Activated T-helper 17 cell treated with anti-CD3 and anti-CD28 coated beads, Interleukin-2, amount 50 U/mL, for 72 hours (primary cell): ENCODE data around the gene MB. TPM values are rescaled to one million over a fixed set of nuclear protein-coding genes. Genes with fewer than 3 reads are reported as not detected.

Experiments used
- ATAC-seq: fragments of 150-1000 bp; cut with Tn5 transposase; replicated peaks from 2 replicates; pipeline ENCODE4 v1.10.0; 2021; ENCODE audit warnings: mild to moderate bottlenecking, moderate library complexity
- H3K27ac Mint-ChIP-seq: one replicate; pipeline ENCODE4 v1.8.0; 2022; ENCODE audit warnings: mixed read lengths
- H3K27me3 Mint-ChIP-seq: one replicate; pipeline ENCODE4 v1.8.0; 2022; ENCODE audit warnings: mixed read lengths
- H3K36me3 Mint-ChIP-seq: one replicate; pipeline ENCODE4 v1.8.0; 2022; ENCODE audit warnings: low read depth, mild to moderate bottlenecking, mixed read lengths
- H3K4me1 Mint-ChIP-seq: one replicate; pipeline ENCODE4 v1.8.0; 2022; ENCODE audit warnings: mixed read lengths
- H3K4me3 Mint-ChIP-seq: one replicate; pipeline ENCODE4 v1.8.0; 2022; ENCODE audit warnings: mild to moderate bottlenecking, mixed read lengths
- H3K9me3 Mint-ChIP-seq: one replicate; pipeline ENCODE4 v1.8.0; 2022; ENCODE audit warnings: mixed read lengths
- total RNA-seq, 2 donors: library from RNA; stranded (reverse); gene quantifications; one replicate each; pipeline ENCODE4 v1.2.3, GENCODE V29; 2022

The MB gene
- total RNA-seq, 2 donors from 2014 or later: 0.50 TPM; not detected in 1

- no peak for ATAC-seq
- H3K9me3 Mint-ChIP-seq: no peaks in the 10 kb centered on the region
- H3K4me1 Mint-ChIP-seq: peaks cover 4% of the 10 kb centered on the region
- no peaks in the 10 kb centered on the region for H3K36me3 Mint-ChIP-seq
- no peak overlapping the region for H3K27ac Mint-ChIP-seq
- no peak overlapping the region for H3K4me3 Mint-ChIP-seq
- H3K27me3 Mint-ChIP-seq: peaks cover 6% of the 10 kb centered on the region
These were observed 2.0 kb downstream of the MB start for GRCh38 chr22:35615156-35615555.

- peaks cover 10% of the 10 kb centered on the region for H3K27me3 Mint-ChIP-seq
These were observed 2.7 kb downstream of the MB start for GRCh38 chr22:35614404-35614803.

DNA sequence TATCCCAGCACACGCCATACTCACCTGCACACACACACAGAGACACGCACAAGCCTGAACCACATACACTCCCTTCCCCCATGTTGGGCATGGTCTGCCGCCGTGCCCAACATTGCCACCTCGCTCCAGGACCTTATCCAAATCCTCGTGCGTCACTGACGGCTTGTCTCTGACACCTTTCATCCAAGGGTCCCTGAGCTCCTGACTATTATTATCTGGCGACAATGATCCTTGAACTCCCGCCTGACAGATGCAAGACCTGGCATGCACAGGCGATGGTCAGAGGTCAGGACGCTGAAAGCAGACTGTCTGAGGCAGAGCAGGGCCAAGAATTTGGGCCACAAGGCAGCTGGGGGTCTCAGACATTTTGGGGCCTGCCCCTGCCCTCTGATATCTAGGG is 4.2 kb downstream of the MB start:
- Mint-ChIP-seq H3K4me3 (no peak overlapping the region), H3K27me3 (peaks cover 24% of the 10 kb centered on the region), H3K36me3 (no peaks in the 10 kb centered on the region), H3K9me3 (no peaks in the 10 kb centered on the region), H3K27ac (no peak overlapping the region), H3K4me1 (peaks cover 4% of the 10 kb centered on the region)
- no peak for ATAC-seq

More at GRCh38 chr22:35614404-35614803, 2.7 kb downstream of the MB start:
- Mint-ChIP-seq H3K36me3 (no peaks in the 10 kb centered on the region), H3K27ac (no peak overlapping the region), H3K9me3 (no peaks in the 10 kb centered on the region), H3K4me3 (no peak overlapping the region), H3K4me1 (peaks cover 4% of the 10 kb centered on the region)
- ATAC-seq: no peak

DNA sequence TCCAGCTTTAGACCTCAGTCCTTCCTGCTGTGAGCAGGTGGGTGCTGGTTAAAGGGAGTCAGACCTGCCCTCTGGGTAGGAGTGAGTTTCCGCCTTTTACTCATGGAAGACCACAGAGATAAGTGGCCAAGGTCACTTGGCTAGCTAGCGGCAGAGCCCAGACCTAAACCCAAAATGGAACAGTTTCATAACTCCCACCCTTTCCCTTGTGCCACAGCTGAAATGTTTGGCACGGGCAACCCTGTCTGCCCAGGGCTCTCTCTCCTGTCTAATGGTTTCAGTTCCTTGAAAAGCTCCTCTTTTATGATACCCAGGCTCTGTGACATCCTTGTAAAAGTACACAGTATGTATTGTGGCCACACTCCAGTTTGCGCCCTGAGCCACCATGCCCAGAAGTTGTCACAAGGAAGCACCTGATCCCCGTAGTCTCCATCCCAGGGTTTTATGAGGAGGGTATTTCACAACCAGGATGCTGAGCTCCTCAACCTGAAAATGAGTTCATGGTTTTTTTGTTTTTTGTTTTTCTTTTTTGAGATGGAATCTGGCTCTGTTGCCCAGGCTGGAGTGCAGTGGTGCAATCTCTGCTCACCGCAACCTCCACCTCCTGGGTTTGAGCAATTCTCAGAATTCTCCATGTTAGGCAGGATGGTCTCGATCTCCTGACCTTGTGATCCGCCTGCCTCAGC is 5.1 kb downstream of the MB start:
- Mint-ChIP-seq H3K27ac (no peak overlapping the region), H3K4me1 (peaks cover 4% of the 10 kb centered on the region), H3K4me3 (peak overlapping the region; percentile 12), H3K27me3 (peaks cover 29% of the 10 kb centered on the region), H3K36me3 (no peaks in the 10 kb centered on the region), H3K9me3 (no peaks in the 10 kb centered on the region)
- peak; percentile 87 for ATAC-seq

GRCh38 chr22:35611200-35611890 is 5.8 kb downstream of the MB start:
- H3K36me3 Mint-ChIP-seq: no peaks in the 10 kb centered on the region
- no peak for ATAC-seq
- H3K27ac Mint-ChIP-seq: no peak overlapping the region

DNA sequence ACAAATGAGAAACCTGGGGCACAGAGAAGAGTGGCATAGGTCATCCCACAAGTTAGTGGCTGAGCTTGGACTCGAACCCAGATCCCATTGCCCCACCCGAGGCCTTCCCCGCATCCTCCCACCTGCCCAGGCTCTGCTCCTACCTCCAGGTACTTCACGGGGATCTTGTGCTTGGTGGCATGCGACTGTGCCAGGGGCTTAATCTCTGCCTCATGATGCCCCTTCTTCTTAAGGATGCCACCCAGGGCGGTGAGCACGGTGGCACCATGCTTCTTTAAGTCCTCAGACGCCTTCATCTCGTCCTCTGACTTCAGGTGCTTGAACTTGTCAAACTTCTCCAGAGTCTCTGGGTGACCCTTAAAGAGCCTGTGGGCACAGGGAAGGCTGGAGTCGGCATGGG is 6.4 kb downstream of the MB start:
- no peak overlapping the region for H3K27ac Mint-ChIP-seq
- H3K27me3 Mint-ChIP-seq: peaks cover 29% of the 10 kb centered on the region
- ATAC-seq: no peak
- peaks cover 4% of the 10 kb centered on the region for H3K4me1 Mint-ChIP-seq
- H3K9me3 Mint-ChIP-seq: no peaks in the 10 kb centered on the region
- H3K36me3 Mint-ChIP-seq: no peaks in the 10 kb centered on the region
- H3K4me3 Mint-ChIP-seq: no peak overlapping the region

More at GRCh38 chr22:35611200-35611890, 5.8 kb downstream of the MB start:
- Mint-ChIP-seq H3K4me1 (peaks cover 4% of the 10 kb centered on the region), H3K9me3 (no peaks in the 10 kb centered on the region), H3K4me3 (peak overlapping the region; percentile 12), H3K27me3 (peaks cover 29% of the 10 kb centered on the region)

GRCh38 chr22:35609761-35610160 is 7.4 kb downstream of the MB start:
- H3K4me3 Mint-ChIP-seq: no peak overlapping the region
- H3K27me3 Mint-ChIP-seq: peaks cover 29% of the 10 kb centered on the region
- H3K9me3 Mint-ChIP-seq: no peaks in the 10 kb centered on the region
- no peak overlapping the region for H3K27ac Mint-ChIP-seq
- no peaks in the 10 kb centered on the region for H3K36me3 Mint-ChIP-seq
- ATAC-seq: no peak
- peaks cover 4% of the 10 kb centered on the region for H3K4me1 Mint-ChIP-seq

DNA sequence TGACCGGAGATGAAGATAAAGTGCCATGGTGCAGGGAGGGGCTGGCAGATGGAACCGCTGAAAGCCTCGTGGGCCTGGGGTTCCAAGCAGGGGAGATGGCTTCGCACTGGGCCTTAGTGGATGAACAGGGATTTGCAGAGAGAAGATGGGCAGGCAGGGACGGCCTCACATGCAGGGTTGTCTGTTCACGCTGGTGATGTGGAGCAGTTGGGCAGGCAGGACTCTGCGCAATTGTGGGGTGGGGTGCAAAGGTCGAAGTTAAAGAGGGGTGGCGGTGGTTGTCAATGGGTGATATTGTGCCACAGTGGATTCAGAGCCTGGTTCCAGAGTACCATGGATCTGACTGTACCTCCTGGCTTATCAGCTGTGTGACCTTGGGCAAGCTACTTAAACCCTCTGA is 7.9 kb downstream of the MB start:
- no peak for ATAC-seq
- peaks cover 4% of the 10 kb centered on the region for H3K4me1 Mint-ChIP-seq
- H3K36me3 Mint-ChIP-seq: no peaks in the 10 kb centered on the region
- H3K4me3 Mint-ChIP-seq: no peak overlapping the region
- H3K27me3 Mint-ChIP-seq: peaks cover 29% of the 10 kb centered on the region
- H3K9me3 Mint-ChIP-seq: no peaks in the 10 kb centered on the region
- H3K27ac Mint-ChIP-seq: no peak overlapping the region

- H3K4me3 Mint-ChIP-seq: no peak overlapping the region
These were observed 9.0 kb downstream of the MB start for GRCh38 chr22:35608088-35608487.

DNA sequence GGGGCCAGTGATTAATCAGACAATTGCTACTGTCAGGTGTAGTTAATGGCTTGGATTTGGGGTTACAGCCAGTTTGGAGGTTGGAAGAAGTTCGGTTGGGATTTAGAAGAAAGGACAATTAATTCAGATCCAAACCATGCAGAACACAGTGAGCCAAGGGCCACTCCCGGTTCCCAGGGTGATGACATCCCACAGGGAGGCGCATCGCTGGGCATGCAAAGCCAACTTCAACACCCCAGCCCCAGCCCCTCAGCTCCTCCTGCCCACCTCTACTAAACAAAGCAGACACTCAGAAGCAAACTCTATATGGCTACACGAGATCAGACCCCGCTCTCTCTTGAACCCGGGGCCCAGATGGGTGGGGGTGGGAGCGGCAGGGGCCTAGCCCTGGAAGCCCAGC is 10.2 kb downstream of the MB start:
- peaks cover 1% of the 10 kb centered on the region for H3K4me1 Mint-ChIP-seq
- ATAC-seq: no peak

More at GRCh38 chr22:35608088-35608487, 9.0 kb downstream of the MB start:
- Mint-ChIP-seq H3K9me3 (no peaks in the 10 kb centered on the region), H3K36me3 (no peaks in the 10 kb centered on the region), H3K4me1 (peaks cover 4% of the 10 kb centered on the region), H3K27me3 (peaks cover 29% of the 10 kb centered on the region), H3K27ac (no peak overlapping the region)
- ATAC-seq: no peak

GRCh38 chr22:35605851-35606481 is 11.2 kb downstream of the MB start:
- ATAC-seq: no peak
- Mint-ChIP-seq H3K4me1 (no peaks in the 10 kb centered on the region), H3K27ac (no peak overlapping the region), H3K27me3 (peaks cover 29% of the 10 kb centered on the region), H3K9me3 (no peaks in the 10 kb centered on the region), H3K36me3 (no peaks in the 10 kb centered on the region), H3K4me3 (no peak overlapping the region)

More for the DNA sequence above, 10.2 kb downstream of the MB start:
- Mint-ChIP-seq H3K9me3 (no peaks in the 10 kb centered on the region), H3K36me3 (no peaks in the 10 kb centered on the region), H3K27me3 (peaks cover 29% of the 10 kb centered on the region), H3K27ac (no peak overlapping the region), H3K4me3 (no peak overlapping the region)

DNA sequence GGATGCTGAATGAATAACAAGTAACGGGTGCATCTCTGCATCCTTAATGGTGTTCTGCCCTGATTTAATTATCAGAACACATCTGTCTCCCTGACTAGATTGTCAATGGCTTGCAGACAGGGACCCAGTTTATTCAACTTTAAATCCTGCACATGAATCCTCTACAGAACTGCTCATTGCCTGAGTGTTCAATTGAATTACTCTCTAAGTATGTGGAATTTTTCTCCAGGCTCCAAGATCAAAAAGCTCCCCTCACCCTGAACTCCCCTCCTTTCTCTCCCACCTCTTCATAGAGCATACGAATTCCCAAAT is 11.8 kb downstream of the MB start:
- ATAC-seq: no peak
- Mint-ChIP-seq H3K4me1 (no peaks in the 10 kb centered on the region), H3K27ac (no peak overlapping the region), H3K27me3 (peaks cover 24% of the 10 kb centered on the region), H3K9me3 (no peaks in the 10 kb centered on the region), H3K36me3 (no peaks in the 10 kb centered on the region), H3K4me3 (no peak overlapping the region)

DNA sequence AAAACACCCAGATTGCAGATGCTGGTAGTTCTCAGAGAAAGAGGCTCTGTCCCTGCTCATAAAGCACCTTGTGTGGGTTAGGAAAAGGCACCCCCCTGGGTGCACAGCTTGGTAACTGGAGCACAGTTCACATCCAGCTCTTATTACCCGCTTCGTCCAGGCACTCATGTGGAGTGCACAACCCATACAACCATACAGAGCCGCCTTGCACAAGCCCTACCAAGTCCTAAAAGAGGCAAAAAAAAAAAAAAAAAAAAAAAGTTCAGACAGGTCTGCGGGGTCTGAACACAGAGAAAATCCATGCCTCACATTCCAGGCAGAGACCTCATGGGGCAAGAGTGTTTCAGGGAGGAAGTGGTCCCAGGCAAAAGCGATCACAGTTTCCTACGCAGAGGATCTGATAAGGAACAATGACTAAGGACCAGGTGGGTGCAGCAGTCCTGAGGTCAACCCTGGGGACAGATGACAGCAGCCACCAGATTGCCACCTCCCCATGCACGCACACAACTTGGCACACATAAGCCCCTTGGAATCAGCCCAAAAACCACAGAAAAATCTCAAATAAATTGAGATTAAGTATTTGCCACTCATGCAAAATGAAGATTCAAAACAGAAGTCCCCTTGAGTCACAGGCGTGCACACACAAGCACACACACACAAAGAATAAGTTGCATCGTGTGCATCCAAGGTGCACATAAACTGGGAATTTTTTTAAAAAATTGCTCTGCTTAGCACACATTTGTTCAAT is 12.3 kb downstream of the MB start:
- no peak overlapping the region for H3K27ac Mint-ChIP-seq
- no peaks in the 10 kb centered on the region for H3K4me1 Mint-ChIP-seq
- no peak overlapping the region for H3K4me3 Mint-ChIP-seq
- peak; percentile 93 for ATAC-seq
- peaks cover 20% of the 10 kb centered on the region for H3K27me3 Mint-ChIP-seq
- H3K9me3 Mint-ChIP-seq: no peaks in the 10 kb centered on the region
- H3K36me3 Mint-ChIP-seq: no peaks in the 10 kb centered on the region

DNA sequence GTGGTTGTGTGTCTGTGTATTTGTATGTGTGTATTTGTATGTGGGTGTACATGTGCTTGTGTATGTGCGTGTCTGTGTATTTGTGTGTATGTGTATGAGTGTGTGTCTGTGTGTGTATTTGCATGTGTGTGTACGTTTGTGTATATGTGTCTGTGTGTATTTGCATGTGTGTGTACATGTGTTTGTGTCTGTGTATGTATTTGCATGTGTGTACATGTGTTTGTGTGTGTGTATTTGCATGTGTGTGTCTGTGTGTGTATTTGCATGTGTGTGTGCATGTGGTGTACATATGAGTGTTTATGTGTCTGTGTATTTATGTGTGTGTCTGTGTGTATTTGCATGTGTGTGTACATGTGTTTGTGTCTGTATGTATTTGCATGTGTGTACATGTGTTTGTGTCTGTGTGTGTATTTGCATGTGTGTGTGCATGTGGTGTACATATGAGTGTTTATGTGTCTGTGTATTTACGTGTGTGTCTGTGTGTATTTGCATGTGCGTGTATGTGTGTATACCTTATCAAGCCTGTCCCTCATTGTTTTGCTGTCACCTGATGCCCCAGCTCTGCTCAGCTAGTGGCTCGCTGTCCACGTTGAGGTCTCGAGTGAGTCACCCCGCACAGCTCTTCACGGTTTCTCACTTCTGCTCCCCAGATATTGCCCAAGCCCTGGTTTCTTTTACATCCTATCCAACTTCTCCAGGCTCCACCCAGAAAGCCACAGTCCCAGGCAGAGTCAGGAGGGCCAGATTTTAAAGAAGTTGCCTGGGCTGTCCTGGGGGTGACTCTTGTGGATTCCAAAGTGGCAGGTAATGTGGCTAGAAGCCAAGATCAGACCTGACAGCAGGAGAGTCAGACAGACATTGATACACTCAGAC is 15.2 kb downstream of the MB start:
- no peak overlapping the region for H3K27ac Mint-ChIP-seq
- no peaks in the 10 kb centered on the region for H3K27me3 Mint-ChIP-seq
- H3K4me3 Mint-ChIP-seq: no peak overlapping the region
- no peaks in the 10 kb centered on the region for H3K9me3 Mint-ChIP-seq
- no peaks in the 10 kb centered on the region for H3K36me3 Mint-ChIP-seq
- ATAC-seq: no peak
- no peaks in the 10 kb centered on the region for H3K4me1 Mint-ChIP-seq
